ENCODE results near the gene PRXL2A. TPM values are rescaled to one million over a fixed set of nuclear protein-coding genes. Genes with fewer than 3 reads are reported as not detected.

PRXL2A gene
- total and polyA plus RNA-seq, 10 of the 15 experiments (the other 5 are each of a cell fraction or from before 2014, with no cell fraction given) = 2.8 to 15.6 (median 11.1) TPM

DNA sequence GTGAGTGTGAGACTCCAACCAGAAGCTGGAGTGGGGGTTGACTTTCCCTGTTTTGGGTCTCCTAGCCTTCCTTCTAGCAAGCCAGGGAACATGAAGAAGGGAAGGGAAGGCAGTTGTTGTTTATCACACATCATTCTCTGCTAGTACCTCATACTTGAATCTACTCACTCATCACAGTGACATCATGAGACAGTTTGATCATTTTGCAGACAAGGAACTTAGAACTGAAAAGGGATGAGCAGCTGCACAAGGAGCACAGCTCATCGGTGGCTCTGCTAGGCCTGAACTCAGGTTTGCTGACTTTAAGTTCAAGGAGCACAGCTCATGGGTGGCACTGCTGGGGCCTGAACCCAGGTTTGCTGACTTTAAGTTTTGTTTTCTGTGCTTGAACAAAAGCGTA lies 19.2 kb downstream of the PRXL2A start (continued):
- TF ChIP-seq CTCF (IDR thresholded peaks at IDR 0.05 in 2 of 3, conservative IDR thresholded peaks at IDR 0.05 in 1 of 3; ENCODE audit: control insufficient read depth in 2 of 3, extremely low read depth in 1 of 3, insufficient read depth in 1 of 3, low read depth in 3 of 3, low read length in 3 of 3) = no peak
- no peak for TF ChIP-seq RAD21 (IDR thresholded peaks at IDR 0.05; ENCODE audit: insufficient read depth, low read depth, low read length)
- no peak for TF ChIP-seq REST (IDR thresholded peaks at IDR 0.05; ENCODE audit: low read depth, low read length)
- no peak for TF ChIP-seq GABPA (IDR thresholded peaks at IDR 0.05; ENCODE audit: low read depth)
- no peak for TF ChIP-seq NBN (IDR thresholded peaks at IDR 0.05)

DNA sequence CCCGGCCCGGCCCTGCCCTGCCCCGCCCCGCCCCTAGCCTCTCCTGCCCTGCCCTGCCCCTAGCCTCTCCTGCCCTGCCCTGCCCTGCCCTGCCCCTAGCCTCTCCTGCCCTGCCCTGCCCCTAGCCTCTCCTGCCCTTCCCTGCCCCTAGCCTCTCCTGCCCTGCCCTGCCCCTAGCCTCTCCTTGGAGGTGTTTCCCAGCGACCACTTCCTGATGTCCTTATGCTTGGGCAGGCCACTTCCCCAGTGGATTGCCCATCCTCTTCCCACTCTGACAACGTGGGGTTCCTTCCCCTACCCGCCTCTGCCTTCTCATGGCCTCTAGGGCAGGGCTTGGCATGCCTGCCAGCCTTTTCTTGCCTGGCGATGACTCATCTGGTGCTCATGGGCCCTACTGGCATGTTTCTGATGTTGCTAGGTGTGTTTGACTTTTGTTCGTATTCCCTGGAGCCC lies 21.2 kb downstream of the PRXL2A start:
- ATAC-seq = no peak; the same call in 2 of the 3 replicates
- H2AFZ ChIP-seq (ENCODE audit: control insufficient read depth, low read depth, low read length) = no peak overlapping the region
- CTCF ChIA-PET = no interaction called here
- intact Hi-C loops (cut with micrococcal nuclease; ENCODE audit: unreplicated experiment) = no loop called here
- H3K27ac ChIP-seq (ENCODE audit: control insufficient read depth, insufficient read depth) = no peak overlapping the region
- RAD21 ChIA-PET (ENCODE audit: unreplicated experiment) = no interaction called here
- H3K4me1 ChIP-seq (ENCODE audit: control insufficient read depth, insufficient read depth, low read length) = no peaks in the 10 kb centered on the region
- SMC1A ChIA-PET (ENCODE audit: uncharacterized antibody, unreplicated experiment) = interaction anchor here (2.7 kb wide), 1 partner anchor 8 kb away, joined by 9 read pairs; no protein-coding TSS in a partner anchor
- in situ Hi-C loops (cut with MboI) = no loop called here
- no peak for FAIRE-seq
- BruUV-seq (replicated peaks) = no TSS peak
- DNase-seq (ENCODE audit: low read depth, low spot score) = no peak
- POLR2A ChIA-PET = interaction anchor here (0.6 to 0.7 kb wide), 3 partner anchors 20 to 128 kb away, joined by 4 to 10 read pairs (median 8); no protein-coding TSS in a partner anchor
- H3K9ac ChIP-seq (ENCODE audit: control insufficient read depth, insufficient read depth, low read length) = no peak overlapping the region
- 75% methylated on average over 9 of the region's 9 CpGs for WGBS (ENCODE audit: insufficient coverage, insufficient replicate concordance, low lambda C conversion rate, missing lambda C conversion rate)
- no peak overlapping the region for H3K4me3 ChIP-seq
- H3K36me3 ChIP-seq (ENCODE audit: control insufficient read depth in 2 of 2, insufficient read depth in 2 of 2, low read length in 1 of 2) = no peaks in the 10 kb centered on the region
- H3K4me2 ChIP-seq (ENCODE audit: control insufficient read depth, insufficient read depth) = no peak overlapping the region
- no peaks in the 10 kb centered on the region for H3K9me3 ChIP-seq (replicated peaks; ENCODE audit: control insufficient read depth, insufficient read depth, low read length)
- H4K20me1 ChIP-seq (ENCODE audit: control insufficient read depth, insufficient read depth) = no peaks in the 10 kb centered on the region
- H3K27me3 ChIP-seq (replicated peaks in 1 of 2; ENCODE audit: control insufficient read depth in 2 of 2, insufficient read depth in 2 of 2, low read length in 1 of 2) = no peaks in the 10 kb centered on the region
- H3K79me2 ChIP-seq (ENCODE audit: control insufficient read depth, insufficient read depth, low read length) = no peaks in the 10 kb centered on the region
- TF ChIP-seq EGR1 (IDR thresholded peaks at IDR 0.05; ENCODE audit: borderline replicate concordance in 1 of 2, low read depth in 2 of 2, low read length in 2 of 2) (no peak), ZNF24 (IDR thresholded peaks at IDR 0.05) (no peak), ZNF384 (IDR thresholded peaks at IDR 0.05; ENCODE audit: borderline replicate concordance, low read depth, low read length) (no peak), ZNF592 (IDR thresholded peaks at IDR 0.05) (no peak), HDGF (IDR thresholded peaks at IDR 0.05) (no peak), ESRRA (IDR thresholded peaks at IDR 0.05; ENCODE audit: low read length) (no peak), TCF3 (IDR thresholded peaks at IDR 0.05; ENCODE audit: borderline replicate concordance, insufficient read depth, low read depth, low read length) (no peak), SMAD5 (IDR thresholded peaks at IDR 0.05; ENCODE audit: low read depth) (no peak), SIN3A (IDR thresholded peaks at IDR 0.05; ENCODE audit: low read depth, low read length) (no peak)

Measured in GM12878 (cell line).